ENCODE measurements around the gene CHPF2.
A peak's percentile ranks its signal among the peaks of the same experiment; 100 is the strongest.

The CHPF2 gene

GRCh38 chr7:151197932-151198331 is 34.4 kb upstream of the CHPF2 start:
- H3K27ac Mint-ChIP-seq: no peak overlapping the region
- peaks cover 2% of the 10 kb centered on the region for H3K4me1 Mint-ChIP-seq (ENCODE audit: low read depth)
- no peaks in the 10 kb centered on the region for H3K36me3 Mint-ChIP-seq (ENCODE audit: low read depth)

GRCh38 chr7:151198945-151199848 is 33.1 kb upstream of the CHPF2 start:
- peaks cover under 1% of the 10 kb centered on the region for H3K4me1 Mint-ChIP-seq (ENCODE audit: low read depth)
- H3K4me3 Mint-ChIP-seq: no peak overlapping the region
- H3K9me3 Mint-ChIP-seq: no peaks in the 10 kb centered on the region
- H3K27ac Mint-ChIP-seq: no peak overlapping the region
- H3K27me3 Mint-ChIP-seq (ENCODE audit: low read depth): peaks cover 10% of the 10 kb centered on the region
- H3K36me3 Mint-ChIP-seq (ENCODE audit: low read depth): no peaks in the 10 kb centered on the region

More at GRCh38 chr7:151197932-151198331, 34.4 kb upstream of the CHPF2 start:
- H3K4me3 Mint-ChIP-seq: no peak overlapping the region
- peaks cover 11% of the 10 kb centered on the region for H3K27me3 Mint-ChIP-seq (ENCODE audit: low read depth)
- H3K9me3 Mint-ChIP-seq: no peaks in the 10 kb centered on the region

- no peaks in the 10 kb centered on the region for H3K36me3 Mint-ChIP-seq (ENCODE audit: low read depth)
- peaks cover 3% of the 10 kb centered on the region for H3K4me1 Mint-ChIP-seq (ENCODE audit: low read depth)
- H3K27ac Mint-ChIP-seq: no peak overlapping the region
- no peaks in the 10 kb centered on the region for H3K9me3 Mint-ChIP-seq
- no peak overlapping the region for H3K4me3 Mint-ChIP-seq
- peaks cover 9% of the 10 kb centered on the region for H3K27me3 Mint-ChIP-seq (ENCODE audit: low read depth)
Measured at GRCh38 chr7:151201344-151201743, 30.9 kb upstream of the CHPF2 start.

- H3K4me1 Mint-ChIP-seq (ENCODE audit: low read depth): peaks cover 6% of the 10 kb centered on the region
- H3K27ac Mint-ChIP-seq: no peak overlapping the region
- H3K4me3 Mint-ChIP-seq: no peak overlapping the region
Measured at GRCh38 chr7:151201751-151202150, 30.5 kb upstream of the CHPF2 start.

GRCh38 chr7:151202836-151203235 is 29.4 kb upstream of the CHPF2 start:
- Mint-ChIP-seq H3K36me3 (ENCODE audit: low read depth) (no peaks in the 10 kb centered on the region), H3K27me3 (ENCODE audit: low read depth) (peaks cover 9% of the 10 kb centered on the region), H3K9me3 (no peaks in the 10 kb centered on the region), H3K4me3 (no peak overlapping the region), H3K4me1 (ENCODE audit: low read depth) (peaks cover 17% of the 10 kb centered on the region), H3K27ac (no peak overlapping the region)

More at GRCh38 chr7:151201751-151202150, 30.5 kb upstream of the CHPF2 start:
- no peaks in the 10 kb centered on the region for H3K9me3 Mint-ChIP-seq
- no peaks in the 10 kb centered on the region for H3K36me3 Mint-ChIP-seq (ENCODE audit: low read depth)
- peaks cover 9% of the 10 kb centered on the region for H3K27me3 Mint-ChIP-seq (ENCODE audit: low read depth)

- no peaks in the 10 kb centered on the region for H3K9me3 Mint-ChIP-seq
- peaks cover 20% of the 10 kb centered on the region for H3K4me1 Mint-ChIP-seq (ENCODE audit: low read depth)
- H3K27me3 Mint-ChIP-seq (ENCODE audit: low read depth): peaks cover 9% of the 10 kb centered on the region
- no peak overlapping the region for H3K27ac Mint-ChIP-seq
- H3K4me3 Mint-ChIP-seq: no peak overlapping the region
- no peaks in the 10 kb centered on the region for H3K36me3 Mint-ChIP-seq (ENCODE audit: low read depth)
Measured at GRCh38 chr7:151204383-151205032, 27.8 kb upstream of the CHPF2 start.

- Mint-ChIP-seq H3K9me3 (no peaks in the 10 kb centered on the region), H3K27me3 (ENCODE audit: low read depth) (peaks cover 9% of the 10 kb centered on the region), H3K4me1 (ENCODE audit: low read depth) (peaks cover 20% of the 10 kb centered on the region), H3K27ac (no peak overlapping the region), H3K4me3 (no peak overlapping the region), H3K36me3 (ENCODE audit: low read depth) (no peaks in the 10 kb centered on the region)
Measured at GRCh38 chr7:151205730-151206129, 26.6 kb upstream of the CHPF2 start.

GRCh38 chr7:151206914-151207313 is 25.4 kb upstream of the CHPF2 start:
- Mint-ChIP-seq H3K9me3 (no peaks in the 10 kb centered on the region), H3K27me3 (ENCODE audit: low read depth) (peaks cover 9% of the 10 kb centered on the region), H3K4me1 (ENCODE audit: low read depth) (peaks cover 20% of the 10 kb centered on the region), H3K27ac (peak overlapping the region; percentile 52), H3K4me3 (peak overlapping the region; percentile 16), H3K36me3 (ENCODE audit: low read depth) (peaks cover 1% of the 10 kb centered on the region)

GRCh38 chr7:151207315-151207714 is 25.0 kb upstream of the CHPF2 start:
- peaks cover 9% of the 10 kb centered on the region for H3K27me3 Mint-ChIP-seq (ENCODE audit: low read depth)
- no peaks in the 10 kb centered on the region for H3K9me3 Mint-ChIP-seq
- H3K27ac Mint-ChIP-seq: peak overlapping the region; percentile 44
- peaks cover 3% of the 10 kb centered on the region for H3K36me3 Mint-ChIP-seq (ENCODE audit: low read depth)
- peak overlapping the region; percentile 16 for H3K4me3 Mint-ChIP-seq
- H3K4me1 Mint-ChIP-seq (ENCODE audit: low read depth): peaks cover 20% of the 10 kb centered on the region

- Mint-ChIP-seq H3K4me3 (no peak overlapping the region), H3K9me3 (no peaks in the 10 kb centered on the region), H3K27me3 (ENCODE audit: low read depth) (peaks cover 9% of the 10 kb centered on the region), H3K4me1 (ENCODE audit: low read depth) (peaks cover 20% of the 10 kb centered on the region), H3K36me3 (ENCODE audit: low read depth) (peaks cover 3% of the 10 kb centered on the region), H3K27ac (peak overlapping the region; percentile 44)
Measured at GRCh38 chr7:151207804-151208203, 24.5 kb upstream of the CHPF2 start.

GRCh38 chr7:151208253-151208862 is 23.9 kb upstream of the CHPF2 start:
- H3K36me3 Mint-ChIP-seq (ENCODE audit: low read depth): peaks cover 6% of the 10 kb centered on the region
- no peaks in the 10 kb centered on the region for H3K9me3 Mint-ChIP-seq
- no peak overlapping the region for H3K4me3 Mint-ChIP-seq
- peaks cover 9% of the 10 kb centered on the region for H3K27me3 Mint-ChIP-seq (ENCODE audit: low read depth)
- peaks cover 20% of the 10 kb centered on the region for H3K4me1 Mint-ChIP-seq (ENCODE audit: low read depth)
- no peak overlapping the region for H3K27ac Mint-ChIP-seq

GRCh38 chr7:151209588-151209987 is 22.7 kb upstream of the CHPF2 start:
- Mint-ChIP-seq H3K27me3 (ENCODE audit: low read depth) (peaks cover 9% of the 10 kb centered on the region), H3K27ac (no peak overlapping the region), H3K4me3 (no peak overlapping the region), H3K9me3 (no peaks in the 10 kb centered on the region), H3K36me3 (ENCODE audit: low read depth) (peaks cover 11% of the 10 kb centered on the region), H3K4me1 (ENCODE audit: low read depth) (peaks cover 20% of the 10 kb centered on the region)

- Mint-ChIP-seq H3K36me3 (ENCODE audit: low read depth) (peaks cover 18% of the 10 kb centered on the region), H3K4me3 (no peak within 1 kb of the TSS), H3K4me1 (ENCODE audit: low read depth) (peaks cover 22% of the 10 kb centered on the region), H3K27ac (no peak within 1 kb of the TSS), H3K27me3 (ENCODE audit: low read depth) (peaks cover 4% of the 10 kb centered on the region), H3K9me3 (no peaks in the 10 kb centered on the region)
Measured at GRCh38 chr7:151210087-151210854, 22.0 kb upstream of the CHPF2 start, which contains the start of gene H2BK1. H2BK1 (minus strand) TSS chr7:151210488; CDS start chr7:151210318, 170 bp downstream.

Measured in T-helper 1 cell treated with Interleukin-12 subunit alpha and Interleukin-12 subunit beta and Interleukin-4 antibody, amounts not matched to agents 30 μg/mL and 1 μg/mL, for 36 hours (primary cell).